Measurements from ENCODE around the gene FN3K.
"Not testable (repeated sequence)": the region's sequence is repeated elsewhere in the genome, so short reads cannot be mapped to it uniquely, and the experiment has no call there.

Gene FN3K

GRCh38 chr17:82783498-82783897, 48.1 kb downstream of the FN3K start:
- Histone ChIP-seq H3K4me1 (ENCODE audit: control insufficient read depth in 2 of 2, insufficient read depth in 2 of 2, low read length in 2 of 2) (peaks cover 0 to 4% of the 10 kb centered on the region in 2 donors), H3K4me3 (ENCODE audit: low read length in 2 of 2) (no peak overlapping the region), H3K27me3 (ENCODE audit: control insufficient read depth in 2 of 2, insufficient read depth in 2 of 2, low read length in 2 of 2) (no peaks in the 10 kb centered on the region), H3K9ac (ENCODE audit: low read depth in 1 of 2, low read length in 2 of 2) (no peak overlapping the region), H3K27ac (ENCODE audit: low read depth in 2 of 2, low read length in 2 of 2) (no peak overlapping the region), H3K9me3 (ENCODE audit: control insufficient read depth in 2 of 2, low read length in 2 of 2) (no peaks in the 10 kb centered on the region), H3K36me3 (ENCODE audit: control insufficient read depth in 2 of 2, insufficient read depth in 2 of 2, low read length in 2 of 2) (peaks cover 7 to 15% of the 10 kb centered on the region in 2 donors)

GRCh38 chr17:82785581-82785980, 50.2 kb downstream of the FN3K start:
- H3K27me3 ChIP-seq (ENCODE audit: control insufficient read depth in 2 of 2, insufficient read depth in 2 of 2, low read length in 2 of 2); H3K4me3 ChIP-seq (ENCODE audit: low read length in 2 of 2); H3K4me1 ChIP-seq (ENCODE audit: control insufficient read depth in 2 of 2, insufficient read depth in 2 of 2, low read length in 2 of 2); H3K27ac ChIP-seq (ENCODE audit: low read depth in 2 of 2, low read length in 2 of 2); H3K9ac ChIP-seq (ENCODE audit: low read depth in 1 of 2, low read length in 2 of 2); H3K9me3 ChIP-seq (ENCODE audit: control insufficient read depth in 2 of 2, low read length in 2 of 2): not testable (repeated sequence)
- H3K36me3 ChIP-seq (ENCODE audit: control insufficient read depth in 2 of 2, insufficient read depth in 2 of 2, low read length in 2 of 2), result peaks cover 7 to 15% of the 10 kb centered on the region in 2 donors

DNA sequence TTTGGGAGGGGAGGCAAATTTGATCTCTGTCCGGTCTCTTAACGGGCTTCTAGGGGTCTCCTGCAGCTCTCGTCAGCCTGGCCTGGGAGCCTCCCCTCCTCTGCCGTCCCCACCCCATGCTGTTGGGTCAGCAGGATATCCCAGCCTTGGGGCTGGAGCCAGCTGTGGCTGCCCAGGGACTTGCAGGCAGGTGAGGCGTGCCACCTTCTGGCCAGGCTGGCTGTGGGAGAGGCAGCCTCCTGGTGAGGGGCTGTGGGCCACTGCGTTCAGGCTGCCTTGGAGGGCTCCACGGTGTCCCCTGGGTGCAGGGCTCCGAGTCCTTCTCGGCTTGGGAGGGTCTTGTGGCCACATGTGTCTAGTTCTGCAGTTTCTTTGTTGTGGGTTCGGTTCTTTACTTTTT, 51.0 kb downstream of the FN3K start:
- Histone ChIP-seq H3K9ac (ENCODE audit: low read depth in 1 of 2, low read length in 2 of 2) (no peak overlapping the region), H3K27me3 (ENCODE audit: control insufficient read depth in 2 of 2, insufficient read depth in 2 of 2, low read length in 2 of 2) (no peaks in the 10 kb centered on the region), H3K9me3 (ENCODE audit: control insufficient read depth in 2 of 2, low read length in 2 of 2) (no peaks in the 10 kb centered on the region), H3K4me1 (ENCODE audit: control insufficient read depth in 2 of 2, insufficient read depth in 2 of 2, low read length in 2 of 2) (peaks cover 0 to 4% of the 10 kb centered on the region in 2 donors), H3K27ac (ENCODE audit: low read depth in 2 of 2, low read length in 2 of 2) (no peak overlapping the region), H3K4me3 (ENCODE audit: low read length in 2 of 2) (no peak overlapping the region), H3K36me3 (ENCODE audit: control insufficient read depth in 2 of 2, insufficient read depth in 2 of 2, low read length in 2 of 2) (peaks cover 7 to 16% of the 10 kb centered on the region in 2 donors)

GRCh38 chr17:82787081-82787848, 51.9 kb downstream of the FN3K start:
- Histone ChIP-seq H3K4me1 (ENCODE audit: control insufficient read depth in 2 of 2, insufficient read depth in 2 of 2, low read length in 2 of 2) (no peaks in the 10 kb centered on the region), H3K9ac (ENCODE audit: low read depth in 1 of 2, low read length in 2 of 2) (no peak overlapping the region), H3K4me3 (ENCODE audit: low read length in 2 of 2) (no peak overlapping the region), H3K9me3 (ENCODE audit: control insufficient read depth in 2 of 2, low read length in 2 of 2) (no peaks in the 10 kb centered on the region), H3K27me3 (ENCODE audit: control insufficient read depth in 2 of 2, insufficient read depth in 2 of 2, low read length in 2 of 2) (no peaks in the 10 kb centered on the region), H3K27ac (ENCODE audit: low read depth in 2 of 2, low read length in 2 of 2) (no peak overlapping the region), H3K36me3 (ENCODE audit: control insufficient read depth in 2 of 2, insufficient read depth in 2 of 2, low read length in 2 of 2) (peaks cover 7 to 17% of the 10 kb centered on the region in 2 donors)

DNA sequence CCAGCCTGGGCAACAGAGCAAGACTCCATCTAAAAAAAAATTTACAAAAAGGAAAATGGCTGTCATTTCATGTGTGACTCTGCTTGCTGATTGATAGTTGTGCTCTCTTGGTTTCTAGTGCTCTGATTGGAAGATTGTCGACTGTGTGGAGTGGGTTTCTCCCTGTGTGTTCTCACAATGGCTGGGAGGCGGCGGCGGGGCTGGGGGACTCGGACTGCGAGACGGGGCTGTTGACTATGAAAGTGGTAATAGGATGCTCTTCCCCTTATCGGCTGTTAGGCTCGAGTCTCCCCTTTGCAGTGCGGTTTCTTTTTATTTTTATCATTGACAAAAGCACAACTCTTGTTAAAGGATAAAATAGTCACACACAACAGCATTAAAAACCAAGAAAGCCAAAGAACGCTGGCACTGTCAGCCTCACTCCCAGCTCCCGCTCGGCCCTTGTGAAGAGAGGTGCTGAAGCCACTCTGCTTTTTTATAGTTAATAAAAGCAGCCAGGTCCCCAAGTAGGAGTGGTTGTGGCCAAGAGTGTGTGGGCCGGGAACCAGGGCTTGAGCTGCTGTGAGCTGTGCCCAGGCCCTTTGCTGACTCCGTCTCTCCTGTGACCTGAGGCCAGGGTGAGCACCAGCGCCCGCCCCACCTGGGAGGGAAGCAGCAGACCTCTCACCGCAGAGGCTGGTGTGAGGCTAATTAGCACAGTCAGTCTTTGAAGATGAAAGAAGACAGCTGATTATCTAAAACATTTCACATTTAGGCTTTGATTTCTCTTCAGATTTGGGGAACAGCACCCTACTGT, 53.0 kb downstream of the FN3K start:
- no peaks in the 10 kb centered on the region for H3K4me1 ChIP-seq (ENCODE audit: control insufficient read depth in 2 of 2, insufficient read depth in 2 of 2, low read length in 2 of 2)
- H3K27ac ChIP-seq (ENCODE audit: low read depth in 2 of 2, low read length in 2 of 2), result no peak overlapping the region
- H3K9me3 ChIP-seq (ENCODE audit: control insufficient read depth in 2 of 2, low read length in 2 of 2), result no peaks in the 10 kb centered on the region
- H3K4me3 ChIP-seq (ENCODE audit: low read length in 2 of 2), result no peak overlapping the region
- H3K9ac ChIP-seq (ENCODE audit: low read depth in 1 of 2, low read length in 2 of 2), result no peak overlapping the region
- no peaks in the 10 kb centered on the region for H3K27me3 ChIP-seq (ENCODE audit: control insufficient read depth in 2 of 2, insufficient read depth in 2 of 2, low read length in 2 of 2)
- H3K36me3 ChIP-seq (ENCODE audit: control insufficient read depth in 2 of 2, insufficient read depth in 2 of 2, low read length in 2 of 2), result peaks cover 3 to 12% of the 10 kb centered on the region in 2 donors

DNA sequence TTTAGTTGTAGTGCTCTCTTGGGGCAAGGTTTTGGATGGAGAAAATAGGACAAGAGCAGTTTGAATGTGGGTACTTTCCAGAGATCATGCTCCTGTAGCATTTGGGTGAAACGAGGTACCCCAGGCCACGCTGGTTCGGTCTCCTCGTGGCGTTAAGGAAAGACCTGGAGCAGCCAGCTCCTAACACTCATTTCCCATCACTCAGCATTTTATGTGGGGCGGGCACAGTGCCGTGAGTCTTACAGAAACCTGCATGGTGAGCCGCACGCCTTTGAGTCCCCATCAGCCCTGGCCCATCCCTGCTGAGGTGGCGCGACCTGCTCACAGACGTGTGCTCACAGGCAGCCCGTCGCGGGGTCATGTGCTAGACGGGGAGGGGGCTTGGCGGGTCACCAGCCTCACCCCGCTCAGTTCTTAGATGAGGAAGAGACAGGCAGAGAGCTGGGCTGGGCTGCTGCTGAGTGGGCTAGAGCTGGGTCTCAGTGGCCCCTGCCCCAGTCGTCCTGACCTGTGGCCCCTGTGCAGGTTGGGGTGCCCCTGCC, 53.7 kb downstream of the FN3K start:
- no peak overlapping the region for H3K4me3 ChIP-seq (ENCODE audit: low read length in 2 of 2)
- H3K27me3 ChIP-seq (ENCODE audit: control insufficient read depth in 2 of 2, insufficient read depth in 2 of 2, low read length in 2 of 2), result no peaks in the 10 kb centered on the region
- no peak overlapping the region for H3K27ac ChIP-seq (ENCODE audit: low read depth in 2 of 2, low read length in 2 of 2)

GRCh38 chr17:82789806-82790205, 54.4 kb downstream of the FN3K start:
- no peak overlapping the region for H3K9ac ChIP-seq (ENCODE audit: low read depth in 1 of 2, low read length in 2 of 2)
- H3K36me3 ChIP-seq (ENCODE audit: control insufficient read depth in 2 of 2, insufficient read depth in 2 of 2, low read length in 2 of 2), result peaks cover 0 to 4% of the 10 kb centered on the region in 2 donors
- no peak overlapping the region for H3K27ac ChIP-seq (ENCODE audit: low read depth in 2 of 2, low read length in 2 of 2)

More for the DNA sequence above, 53.7 kb downstream of the FN3K start:
- H3K9me3 ChIP-seq (ENCODE audit: control insufficient read depth in 2 of 2, low read length in 2 of 2), result no peaks in the 10 kb centered on the region
- no peaks in the 10 kb centered on the region for H3K4me1 ChIP-seq (ENCODE audit: control insufficient read depth in 2 of 2, insufficient read depth in 2 of 2, low read length in 2 of 2)
- peaks cover 0 to 10% of the 10 kb centered on the region in 2 donors for H3K36me3 ChIP-seq (ENCODE audit: control insufficient read depth in 2 of 2, insufficient read depth in 2 of 2, low read length in 2 of 2)
- no peak overlapping the region for H3K9ac ChIP-seq (ENCODE audit: low read depth in 1 of 2, low read length in 2 of 2)

DNA sequence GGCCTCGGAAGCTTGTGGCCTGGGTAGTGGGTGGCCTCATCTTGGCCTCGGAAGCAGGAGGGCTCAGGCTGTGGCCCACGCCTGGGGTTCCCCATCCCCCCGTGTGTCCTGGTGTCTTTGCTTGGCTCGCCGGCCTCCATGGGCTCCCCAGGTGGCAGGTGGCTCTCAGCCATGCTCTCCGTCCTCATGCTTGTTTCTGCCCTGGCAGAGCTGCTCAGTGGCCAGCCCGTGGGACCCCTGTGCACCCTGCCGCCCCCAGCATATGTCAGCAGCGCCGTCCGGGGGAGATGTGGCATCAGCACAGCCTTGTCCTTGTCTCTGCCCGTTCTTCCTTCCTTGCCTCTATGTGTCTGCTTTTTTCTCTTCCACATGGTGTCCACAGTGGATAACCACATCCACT, 55.0 kb downstream of the FN3K start:
- Histone ChIP-seq H3K27ac (ENCODE audit: low read depth in 2 of 2, low read length in 2 of 2) (no peak overlapping the region), H3K27me3 (ENCODE audit: control insufficient read depth in 2 of 2, insufficient read depth in 2 of 2, low read length in 2 of 2) (no peaks in the 10 kb centered on the region), H3K9ac (ENCODE audit: low read depth in 1 of 2, low read length in 2 of 2) (no peak overlapping the region), H3K36me3 (ENCODE audit: control insufficient read depth in 2 of 2, insufficient read depth in 2 of 2, low read length in 2 of 2) (peaks cover 0 to 4% of the 10 kb centered on the region in 2 donors), H3K9me3 (ENCODE audit: control insufficient read depth in 2 of 2, low read length in 2 of 2) (no peaks in the 10 kb centered on the region), H3K4me3 (ENCODE audit: low read length in 2 of 2) (no peak overlapping the region), H3K4me1 (ENCODE audit: control insufficient read depth in 2 of 2, insufficient read depth in 2 of 2, low read length in 2 of 2) (peaks cover 1 to 2% of the 10 kb centered on the region in 2 donors)

More at GRCh38 chr17:82789806-82790205, 54.4 kb downstream of the FN3K start:
- Histone ChIP-seq H3K4me3 (ENCODE audit: low read length in 2 of 2) (no peak overlapping the region), H3K27me3 (ENCODE audit: control insufficient read depth in 2 of 2, insufficient read depth in 2 of 2, low read length in 2 of 2) (no peaks in the 10 kb centered on the region), H3K9me3 (ENCODE audit: control insufficient read depth in 2 of 2, low read length in 2 of 2) (no peaks in the 10 kb centered on the region), H3K4me1 (ENCODE audit: control insufficient read depth in 2 of 2, insufficient read depth in 2 of 2, low read length in 2 of 2) (no peaks in the 10 kb centered on the region)

DNA sequence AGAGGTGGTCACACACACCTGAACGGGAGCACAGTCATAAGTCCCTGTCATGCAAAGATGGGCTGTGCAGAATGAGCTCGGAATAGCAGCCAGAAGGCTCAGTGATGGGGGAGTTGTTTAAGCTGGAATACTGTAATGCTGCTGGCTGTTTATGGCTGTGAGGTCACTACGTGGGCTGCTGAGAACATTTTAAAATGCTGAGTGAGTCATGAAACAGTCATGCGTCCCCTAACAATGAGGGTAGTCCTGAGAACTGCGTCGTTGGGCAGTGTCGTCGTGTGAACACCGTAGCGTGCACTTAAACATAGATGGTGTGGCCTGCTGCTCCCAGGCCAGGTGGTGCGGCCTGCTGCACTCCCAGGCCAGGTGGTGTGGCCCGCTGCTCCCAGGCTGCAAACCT, 56.1 kb downstream of the FN3K start:
- H3K9me3 ChIP-seq (ENCODE audit: control insufficient read depth in 2 of 2, low read length in 2 of 2), result no peaks in the 10 kb centered on the region
- peaks cover 4 to 6% of the 10 kb centered on the region in 2 donors for H3K4me1 ChIP-seq (ENCODE audit: control insufficient read depth in 2 of 2, insufficient read depth in 2 of 2, low read length in 2 of 2)
- peaks cover 0 to 4% of the 10 kb centered on the region in 2 donors for H3K36me3 ChIP-seq (ENCODE audit: control insufficient read depth in 2 of 2, insufficient read depth in 2 of 2, low read length in 2 of 2)
- H3K4me3 ChIP-seq (ENCODE audit: low read length in 2 of 2), result no peak overlapping the region
- H3K27me3 ChIP-seq (ENCODE audit: control insufficient read depth in 2 of 2, insufficient read depth in 2 of 2, low read length in 2 of 2), result no peaks in the 10 kb centered on the region
- H3K27ac ChIP-seq (ENCODE audit: low read depth in 2 of 2, low read length in 2 of 2), result no peak overlapping the region
- H3K9ac ChIP-seq (ENCODE audit: low read depth in 1 of 2, low read length in 2 of 2), result no peak overlapping the region

Data from mucosa of rectum (tissue), 2 donors.